GM18519 (cell line): ENCODE measurements around the gene FRY.

Source experiments
- ATAC-seq: cut with Tn5 transposase; IDR thresholded peaks from one replicate; pipeline ENCODE4 v1.9.1; 2021; ENCODE audit warnings: mild to moderate bottlenecking, moderate library complexity; ENCODE audit not compliant: unreplicated experiment, low FRiP score

The FRY gene

DNA sequence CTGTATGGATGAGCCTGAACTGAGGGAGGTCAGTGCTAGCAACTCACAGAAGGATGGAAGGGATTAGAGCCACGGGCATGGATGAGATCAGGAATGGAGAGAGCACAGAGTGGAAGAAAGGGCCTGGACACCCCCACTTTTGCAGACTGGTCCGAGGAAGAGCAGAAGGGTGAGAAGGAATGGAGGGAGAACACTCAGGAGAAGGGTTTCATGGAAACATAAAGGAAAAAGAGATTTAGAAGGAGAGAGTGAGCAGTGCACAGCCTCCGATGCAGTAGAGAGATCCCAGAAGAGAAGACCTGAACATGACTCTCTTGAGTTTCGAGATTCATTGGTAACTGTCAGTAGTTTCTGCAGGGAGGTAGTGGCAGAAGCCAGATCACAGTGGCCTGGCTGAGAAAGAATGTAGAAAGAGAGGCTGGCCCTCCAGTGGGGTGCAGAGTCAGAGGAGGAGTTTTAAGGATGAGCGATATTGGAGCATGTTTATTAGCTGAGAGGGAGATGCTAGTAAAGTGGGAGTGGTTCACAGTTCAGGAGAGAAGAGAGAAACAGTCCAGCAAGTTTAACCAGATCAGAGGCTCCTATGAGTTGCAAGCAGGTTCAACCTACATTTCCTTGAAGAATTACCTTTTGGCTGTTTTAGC, 174.6 kb downstream of the FRY start:
- no peak for ATAC-seq

DNA sequence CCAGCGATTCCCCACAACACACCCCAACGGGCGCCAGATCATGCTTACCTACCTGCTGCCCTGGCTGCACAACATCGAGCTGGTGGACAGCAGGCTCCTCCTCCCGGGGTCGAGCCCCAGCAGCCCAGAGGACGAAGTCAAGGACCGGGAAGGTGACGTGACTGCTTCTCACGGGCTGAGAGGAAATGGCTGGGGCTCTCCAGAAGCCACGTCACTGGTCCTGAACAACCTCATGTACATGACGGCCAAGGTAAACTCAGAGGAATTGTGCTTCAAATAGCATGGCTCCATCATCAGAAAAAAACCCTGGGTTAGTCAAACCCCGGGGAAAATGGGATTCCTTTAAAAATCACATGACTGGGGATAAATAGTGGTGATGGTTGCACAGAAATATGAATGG, 177.3 kb downstream of the FRY start:
- no peak for ATAC-seq

GRCh38 chr13:32209652-32210051, 178.1 kb downstream of the FRY start:
- no peak for ATAC-seq

- no peak for ATAC-seq
Measured at GRCh38 chr13:32210101-32210500, 178.5 kb downstream of the FRY start.

DNA sequence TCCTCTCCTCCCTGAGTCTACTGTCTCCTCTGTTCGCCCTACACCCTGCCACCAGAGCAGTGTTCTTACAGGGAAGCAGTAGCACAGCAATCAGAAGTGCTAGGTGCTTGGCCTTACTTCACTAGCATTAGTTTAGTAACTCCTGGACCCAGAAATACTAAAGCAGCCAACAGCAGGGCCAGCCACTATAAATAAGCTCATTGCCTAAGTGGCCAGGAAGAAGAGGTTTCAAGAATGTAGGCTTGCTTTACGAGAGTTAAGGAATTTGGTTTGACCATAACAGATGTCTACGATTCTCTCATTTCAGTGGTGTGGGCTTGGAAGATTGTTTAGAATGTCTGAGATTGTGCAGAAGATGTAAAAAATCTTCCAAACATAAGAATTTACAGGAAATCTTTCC, 180.2 kb downstream of the FRY start:
- no peak for ATAC-seq

GRCh38 chr13:32212421-32212820, 180.8 kb downstream of the FRY start:
- no peak for ATAC-seq

DNA sequence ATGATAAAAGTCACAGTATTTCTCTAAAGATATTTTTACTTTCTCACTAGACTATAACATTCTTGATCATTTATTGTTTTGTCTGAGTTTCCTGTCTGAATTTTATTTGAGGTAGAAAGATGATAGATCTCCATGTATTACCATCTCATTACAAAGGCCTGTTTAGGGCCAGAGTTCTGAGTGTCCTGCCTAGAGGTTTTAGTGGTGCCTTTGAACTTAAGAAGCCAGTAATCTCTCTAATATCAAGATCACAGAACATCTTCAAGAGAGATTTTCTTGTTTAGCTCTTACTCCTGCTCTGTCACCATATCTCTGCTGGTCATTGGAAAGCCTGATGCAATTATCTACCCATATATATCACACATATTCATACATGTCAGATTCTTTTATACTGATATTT, 182.1 kb downstream of the FRY start:
- no peak for ATAC-seq

DNA sequence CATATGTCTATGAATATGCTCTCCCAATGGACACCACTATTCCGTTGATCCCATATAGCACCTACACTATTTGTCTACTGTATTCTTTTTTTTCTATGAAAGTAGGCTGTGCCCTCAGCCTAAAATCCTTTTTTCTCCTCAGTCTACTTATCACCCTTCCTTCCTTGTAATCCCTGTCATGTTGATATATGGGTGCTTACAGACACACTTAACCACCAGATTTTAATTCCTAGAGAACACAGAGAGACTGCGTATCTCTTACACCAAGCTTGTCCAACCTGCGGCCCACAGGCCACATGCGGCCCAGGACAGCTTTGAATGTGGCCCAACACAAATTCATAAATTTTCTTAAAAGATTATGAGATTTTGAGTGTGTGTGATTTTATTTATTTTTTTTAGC, 182.5 kb downstream of the FRY start:
- ATAC-seq = no peak

GRCh38 chr13:32216281-32216680, 184.7 kb downstream of the FRY start:
- ATAC-seq = no peak

GRCh38 chr13:32222046-32222676, 190.6 kb downstream of the FRY start:
- no peak for ATAC-seq

GRCh38 chr13:32224916-32225315, 193.3 kb downstream of the FRY start:
- no peak for ATAC-seq

DNA sequence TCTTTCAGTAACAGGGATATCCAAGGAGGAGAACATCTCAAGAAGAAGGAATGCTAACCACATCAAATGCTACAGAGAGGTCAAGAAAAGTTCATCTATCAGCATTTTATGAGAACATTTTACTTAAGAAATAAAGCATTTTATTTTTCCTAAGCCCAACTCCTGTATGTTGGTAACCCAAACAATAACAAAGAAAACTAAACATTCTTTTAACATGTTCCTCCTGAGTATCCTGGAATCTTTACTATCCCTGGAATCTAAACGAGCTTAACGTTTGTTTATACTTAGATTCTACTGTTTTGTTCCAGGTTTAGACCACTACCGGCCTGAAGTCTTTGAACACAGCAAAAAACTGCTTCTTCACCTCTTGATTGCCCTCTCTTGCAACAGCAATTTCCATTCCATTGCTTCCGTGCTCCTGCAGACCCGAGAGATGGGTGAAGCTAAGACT, 193.9 kb downstream of the FRY start:
- ATAC-seq = no peak

GRCh38 chr13:32228330-32229041, 196.9 kb downstream of the FRY start:
- ATAC-seq = no peak

DNA sequence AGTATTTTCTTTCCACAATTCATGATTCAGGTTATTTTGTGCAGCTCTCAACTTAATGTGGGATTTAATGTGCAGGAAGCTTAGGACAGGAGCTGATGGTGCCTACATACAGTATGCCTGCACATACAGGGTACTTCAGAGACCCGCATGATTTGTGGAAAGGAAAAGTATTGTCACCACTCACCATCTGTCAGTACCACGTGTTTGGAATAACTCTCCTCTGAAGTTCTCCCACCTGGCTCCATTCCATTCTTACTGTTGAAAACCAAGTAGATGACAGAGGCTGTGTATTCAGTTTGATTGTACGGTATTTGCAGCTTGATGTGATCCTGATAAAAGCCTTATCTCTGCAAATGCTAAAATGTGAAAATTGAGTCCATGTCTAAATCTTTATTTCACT, 197.9 kb downstream of the FRY start:
- ATAC-seq = no peak

GRCh38 chr13:32232263-32232662, 200.7 kb downstream of the FRY start:
- ATAC-seq = no peak

DNA sequence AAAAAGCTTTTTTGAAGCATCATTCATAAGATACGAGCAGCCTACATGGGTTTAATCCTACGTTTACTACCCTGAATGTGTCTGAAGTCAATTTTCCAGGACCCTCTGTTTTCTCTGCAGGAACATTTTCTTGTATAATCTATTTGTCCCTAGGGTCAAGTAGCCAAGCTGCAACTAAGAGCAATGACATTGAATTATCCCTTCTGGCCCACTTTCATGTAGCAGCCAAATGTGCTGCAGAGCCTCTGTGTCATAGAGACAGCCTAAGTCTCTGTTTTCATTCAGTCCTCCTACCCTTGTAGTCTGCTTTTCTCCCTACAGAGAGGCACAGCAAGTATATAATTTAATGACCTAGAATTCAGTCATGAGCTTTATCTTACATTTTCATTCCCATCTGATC, 201.5 kb downstream of the FRY start:
- ATAC-seq = no peak

- ATAC-seq = no peak
Measured at GRCh38 chr13:32234914-32235313, 203.3 kb downstream of the FRY start.

- no peak for ATAC-seq
Measured at GRCh38 chr13:32237681-32238080, 206.1 kb downstream of the FRY start.

GRCh38 chr13:32243695-32244094, 212.1 kb downstream of the FRY start:
- ATAC-seq = no peak

DNA sequence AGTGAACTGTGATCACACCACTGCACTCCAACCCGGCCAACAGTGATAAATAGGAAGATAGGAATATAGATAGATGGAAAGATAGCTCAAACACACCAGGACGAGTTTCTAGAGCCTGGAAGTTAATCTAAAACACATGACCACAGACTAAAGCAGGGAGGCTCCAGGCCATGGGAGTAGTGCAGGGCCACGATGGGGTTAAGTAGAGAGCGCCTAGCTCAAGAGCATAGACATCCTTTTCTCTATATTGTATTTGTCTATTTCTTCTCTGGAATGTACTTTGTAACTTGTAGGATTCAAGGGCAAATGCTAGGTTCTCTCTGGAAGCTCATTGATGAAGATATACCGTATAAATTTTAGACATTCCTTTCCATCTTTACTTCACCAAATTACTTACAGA, 214.0 kb downstream of the FRY start:
- no peak for ATAC-seq

GRCh38 chr13:32246468-32246867, 214.9 kb downstream of the FRY start:
- peak; percentile 79 for ATAC-seq

- no peak for ATAC-seq
Measured at GRCh38 chr13:32247887-32248286, 216.3 kb downstream of the FRY start.
